ENCODE data around the gene TCERG1L.

Gene TCERG1L

DNA sequence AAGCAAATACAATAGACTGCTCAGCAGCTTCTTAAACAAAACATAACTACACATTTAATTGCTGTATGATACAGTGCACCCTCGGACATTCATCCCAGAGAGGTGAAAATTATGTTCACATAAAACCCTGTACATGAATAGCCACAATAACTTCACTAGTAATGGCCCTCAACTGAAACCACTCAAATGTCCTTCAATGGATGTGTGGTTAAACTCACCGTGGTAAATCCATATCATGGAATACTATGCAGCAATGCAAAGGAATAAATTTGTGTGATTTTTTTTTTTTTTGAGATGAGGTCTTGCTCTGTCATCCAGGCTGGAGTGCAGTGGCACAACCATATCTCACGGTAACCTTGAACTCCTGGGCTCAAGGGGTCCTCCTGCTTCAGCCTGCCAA is 252.7 kb downstream of the TCERG1L start:
- no peaks in the 10 kb centered on the region for H3K36me3 ChIP-seq (ENCODE audit: control insufficient read depth in 1 of 2, insufficient read depth in 2 of 2, low read length in 2 of 2)
- H3K4me3 ChIP-seq (ENCODE audit: low read depth in 1 of 2, low read length in 2 of 2): no peak overlapping the region
- no peaks in the 10 kb centered on the region for H3K27me3 ChIP-seq (ENCODE audit: low read depth, low read length)
- no peaks in the 10 kb centered on the region for H3K9me3 ChIP-seq (ENCODE audit: control insufficient read depth in 1 of 2, low read length in 2 of 2)
- no peak overlapping the region for H3K27ac ChIP-seq (ENCODE audit: low read length)
- no peaks in the 10 kb centered on the region for H3K4me1 ChIP-seq (ENCODE audit: control insufficient read depth in 1 of 2, insufficient read depth in 2 of 2, low read length in 2 of 2)

DNA sequence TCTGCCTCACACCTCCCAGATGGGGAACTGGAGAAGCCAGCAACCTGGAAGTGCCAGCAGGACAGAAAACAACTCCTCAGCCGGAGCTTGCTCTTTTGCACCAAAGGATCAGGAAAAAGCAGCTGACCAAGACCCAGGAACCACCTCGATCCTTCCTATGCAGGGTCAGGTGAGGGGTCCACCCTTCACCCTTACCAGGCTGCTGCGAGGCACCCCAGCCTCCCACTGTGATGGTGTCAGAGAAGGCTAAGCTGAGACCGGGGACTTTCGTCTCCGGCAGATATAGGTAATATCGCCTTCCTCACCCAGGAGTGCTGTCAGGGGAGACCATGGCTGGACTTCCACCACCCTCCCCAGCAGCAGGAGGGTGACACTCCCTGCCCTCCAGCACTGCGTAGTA is 254.7 kb downstream of the TCERG1L start:
- H3K27ac ChIP-seq (ENCODE audit: low read length): no peak overlapping the region
- H3K4me3 ChIP-seq (ENCODE audit: low read depth in 1 of 2, low read length in 2 of 2): no peak overlapping the region
- no peaks in the 10 kb centered on the region for H3K27me3 ChIP-seq (ENCODE audit: low read depth, low read length)
- H3K4me1 ChIP-seq (ENCODE audit: control insufficient read depth in 1 of 2, insufficient read depth in 2 of 2, low read length in 2 of 2): no peaks in the 10 kb centered on the region
- H3K36me3 ChIP-seq (ENCODE audit: control insufficient read depth in 1 of 2, insufficient read depth in 2 of 2, low read length in 2 of 2): no peaks in the 10 kb centered on the region
- no peaks in the 10 kb centered on the region for H3K9me3 ChIP-seq (ENCODE audit: control insufficient read depth in 1 of 2, low read length in 2 of 2)

DNA sequence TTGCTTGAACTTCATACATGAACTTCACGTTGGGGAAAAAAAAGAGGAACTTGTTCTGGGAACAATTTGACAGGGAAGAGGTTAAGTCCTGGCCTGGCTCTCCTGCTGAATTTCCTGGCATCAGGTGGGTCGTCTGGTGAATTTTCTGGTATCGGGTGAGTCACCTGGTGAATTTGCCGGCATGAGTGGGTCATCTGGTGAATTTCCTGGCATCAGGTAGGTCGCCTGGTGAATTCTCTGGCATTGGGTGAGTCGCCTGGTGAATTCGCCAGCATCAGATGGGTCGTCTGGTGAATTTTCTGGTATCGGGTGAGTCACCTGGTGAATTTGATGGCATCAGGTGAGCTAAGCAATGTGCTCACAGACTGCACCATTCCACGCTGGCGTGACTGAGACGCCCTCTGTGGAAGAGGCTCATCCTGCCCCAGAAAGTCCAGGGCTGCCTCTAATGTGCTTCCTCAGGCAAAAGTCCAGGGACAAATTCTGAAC is 255.4 kb downstream of the TCERG1L start:
- no peaks in the 10 kb centered on the region for H3K27me3 ChIP-seq (ENCODE audit: low read depth, low read length)
- H3K4me3 ChIP-seq (ENCODE audit: low read depth in 1 of 2, low read length in 2 of 2): no peak overlapping the region
- no peaks in the 10 kb centered on the region for H3K9me3 ChIP-seq (ENCODE audit: control insufficient read depth in 1 of 2, low read length in 2 of 2)
- H3K27ac ChIP-seq (ENCODE audit: low read length): no peak overlapping the region
- no peaks in the 10 kb centered on the region for H3K4me1 ChIP-seq (ENCODE audit: control insufficient read depth in 1 of 2, insufficient read depth in 2 of 2, low read length in 2 of 2)
- no peaks in the 10 kb centered on the region for H3K36me3 ChIP-seq (ENCODE audit: control insufficient read depth in 1 of 2, insufficient read depth in 2 of 2, low read length in 2 of 2)

DNA sequence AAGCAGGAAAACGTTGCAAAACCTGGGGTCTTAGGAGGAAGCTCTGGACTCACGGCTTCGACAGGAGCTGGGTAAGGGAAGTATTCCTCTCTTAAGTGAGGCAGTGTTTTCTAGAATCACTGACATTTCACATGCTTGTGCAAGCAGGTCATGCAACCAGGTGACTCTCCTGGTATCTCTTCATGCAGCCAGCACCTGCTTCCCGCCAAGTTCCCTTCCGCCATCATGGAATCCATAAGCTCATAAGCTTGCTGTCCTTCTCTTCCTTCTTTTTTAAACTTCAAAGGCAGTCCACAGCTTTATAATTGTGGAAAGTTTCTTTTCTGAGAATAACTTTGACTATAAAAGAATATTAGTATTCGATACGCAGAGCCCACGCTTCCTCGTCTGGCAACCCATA is 256.1 kb downstream of the TCERG1L start:
- Histone ChIP-seq H3K9me3 (ENCODE audit: control insufficient read depth in 1 of 2, low read length in 2 of 2) (no peaks in the 10 kb centered on the region), H3K4me3 (ENCODE audit: low read depth in 1 of 2, low read length in 2 of 2) (no peak overlapping the region), H3K4me1 (ENCODE audit: control insufficient read depth in 1 of 2, insufficient read depth in 2 of 2, low read length in 2 of 2) (no peaks in the 10 kb centered on the region), H3K27ac (ENCODE audit: low read length) (no peak overlapping the region), H3K27me3 (ENCODE audit: low read depth, low read length) (no peaks in the 10 kb centered on the region), H3K36me3 (ENCODE audit: control insufficient read depth in 1 of 2, insufficient read depth in 2 of 2, low read length in 2 of 2) (no peaks in the 10 kb centered on the region)

DNA sequence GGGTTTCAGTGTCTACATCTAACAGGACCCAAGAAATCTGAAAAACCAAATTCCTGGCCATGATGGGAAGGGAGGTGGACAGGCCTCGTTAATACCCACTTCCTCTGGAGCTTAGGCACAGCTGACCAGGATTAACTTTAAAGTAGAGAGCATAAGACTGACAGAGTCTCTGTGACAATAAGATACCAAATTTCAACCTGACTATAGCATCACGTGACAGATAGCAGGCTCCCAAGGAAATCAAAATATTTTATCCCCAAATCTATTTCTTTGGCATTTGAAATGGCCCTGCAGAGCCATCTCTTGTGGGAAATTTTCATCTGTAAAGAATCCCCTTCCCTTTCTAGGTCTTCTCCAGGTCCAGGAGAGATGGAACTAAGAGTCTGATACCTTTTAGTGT is 258.3 kb downstream of the TCERG1L start:
- H3K27me3 ChIP-seq (ENCODE audit: low read depth, low read length): no peaks in the 10 kb centered on the region

DNA sequence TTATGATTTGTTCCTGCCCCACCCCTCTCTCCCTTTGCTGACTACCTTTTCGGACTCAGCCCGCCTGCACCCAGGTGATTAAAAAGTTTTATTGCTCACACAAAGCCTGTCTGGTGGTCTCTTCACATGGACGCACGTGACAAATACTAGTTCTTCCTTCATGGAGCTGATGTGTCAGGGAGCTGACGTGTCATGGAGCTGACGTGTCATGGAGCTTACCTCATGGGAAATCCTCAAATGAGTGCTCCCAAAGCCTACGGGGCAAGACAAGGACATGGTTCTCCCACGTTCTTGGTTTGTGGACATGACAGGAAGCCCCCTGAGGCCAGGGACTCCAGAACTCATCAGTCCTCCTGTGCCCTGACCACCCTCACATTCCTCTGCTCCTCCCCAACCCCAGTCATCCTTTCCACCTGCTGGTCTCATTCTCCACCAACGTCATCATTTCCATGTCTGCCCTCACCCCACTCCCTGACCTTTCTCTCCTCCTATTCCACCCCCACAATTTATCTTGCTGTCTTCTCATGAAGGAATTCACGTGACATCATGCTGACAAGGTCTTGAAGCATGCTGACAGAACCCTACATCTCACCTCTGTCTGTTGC is 261.3 kb downstream of the TCERG1L start:
- no peaks in the 10 kb centered on the region for H3K9me3 ChIP-seq (ENCODE audit: control insufficient read depth in 1 of 2, low read length in 2 of 2)
- no peak overlapping the region for H3K27ac ChIP-seq (ENCODE audit: low read length)
- no peak overlapping the region for H3K4me3 ChIP-seq (ENCODE audit: low read depth in 1 of 2, low read length in 2 of 2)
- H3K27me3 ChIP-seq (ENCODE audit: low read depth, low read length): no peaks in the 10 kb centered on the region
- H3K36me3 ChIP-seq (ENCODE audit: control insufficient read depth in 1 of 2, insufficient read depth in 2 of 2, low read length in 2 of 2): no peaks in the 10 kb centered on the region
- H3K4me1 ChIP-seq (ENCODE audit: control insufficient read depth in 1 of 2, insufficient read depth in 2 of 2, low read length in 2 of 2): no peaks in the 10 kb centered on the region

More for the DNA sequence above, 258.3 kb downstream of the TCERG1L start:
- Histone ChIP-seq H3K36me3 (ENCODE audit: control insufficient read depth in 1 of 2, insufficient read depth in 2 of 2, low read length in 2 of 2) (no peaks in the 10 kb centered on the region), H3K9me3 (ENCODE audit: control insufficient read depth in 1 of 2, low read length in 2 of 2) (no peaks in the 10 kb centered on the region), H3K27ac (ENCODE audit: low read length) (no peak overlapping the region), H3K4me3 (ENCODE audit: low read depth in 1 of 2, low read length in 2 of 2) (no peak overlapping the region), H3K4me1 (ENCODE audit: control insufficient read depth in 1 of 2, insufficient read depth in 2 of 2, low read length in 2 of 2) (no peaks in the 10 kb centered on the region)

DNA sequence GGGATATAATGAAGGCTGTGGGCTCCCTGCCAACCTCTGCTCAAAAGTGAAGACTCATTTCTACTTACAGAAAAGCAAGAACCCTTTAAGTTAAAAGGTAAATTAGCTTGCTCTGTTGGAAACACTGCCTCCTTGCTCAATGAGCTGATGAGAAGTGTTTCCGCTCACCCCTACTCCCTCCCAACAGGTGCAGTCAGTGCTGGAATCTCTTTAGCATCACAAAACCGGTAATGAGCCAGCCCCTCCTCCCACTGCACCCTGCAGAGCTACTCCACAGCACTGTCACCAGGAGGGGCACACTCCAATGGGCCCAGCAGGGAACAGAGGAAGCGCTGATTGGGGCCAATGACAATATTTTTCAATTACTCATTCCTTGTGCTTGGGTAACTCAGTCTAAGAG is 262.5 kb downstream of the TCERG1L start:
- no peak overlapping the region for H3K4me3 ChIP-seq (ENCODE audit: low read depth in 1 of 2, low read length in 2 of 2)
- H3K27ac ChIP-seq (ENCODE audit: low read length): no peak overlapping the region
- no peaks in the 10 kb centered on the region for H3K36me3 ChIP-seq (ENCODE audit: control insufficient read depth in 1 of 2, insufficient read depth in 2 of 2, low read length in 2 of 2)
- no peaks in the 10 kb centered on the region for H3K27me3 ChIP-seq (ENCODE audit: low read depth, low read length)
- no peaks in the 10 kb centered on the region for H3K4me1 ChIP-seq (ENCODE audit: control insufficient read depth in 1 of 2, insufficient read depth in 2 of 2, low read length in 2 of 2)
- no peaks in the 10 kb centered on the region for H3K9me3 ChIP-seq (ENCODE audit: control insufficient read depth in 1 of 2, low read length in 2 of 2)

DNA sequence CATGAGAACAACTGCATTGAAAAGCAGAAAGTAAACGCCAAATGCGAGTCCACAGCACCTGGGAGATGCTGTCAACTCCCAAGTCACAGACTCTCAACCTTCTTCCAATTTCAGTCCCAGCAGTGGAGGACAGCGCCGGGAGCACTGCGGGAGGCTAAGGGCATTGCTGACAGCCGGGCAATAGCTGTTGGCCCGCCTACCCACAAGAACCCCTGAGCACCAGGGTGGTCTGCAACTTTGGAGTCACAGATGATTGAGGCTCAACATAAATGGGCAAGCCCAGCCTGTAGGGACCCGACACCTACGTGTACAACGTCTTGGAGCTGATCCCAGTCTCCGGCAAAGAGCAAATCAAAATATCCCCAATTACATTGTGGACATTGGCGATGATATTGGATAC is 262.9 kb downstream of the TCERG1L start:
- H3K27ac ChIP-seq (ENCODE audit: low read length): no peak overlapping the region
- no peaks in the 10 kb centered on the region for H3K36me3 ChIP-seq (ENCODE audit: control insufficient read depth in 1 of 2, insufficient read depth in 2 of 2, low read length in 2 of 2)
- no peaks in the 10 kb centered on the region for H3K4me1 ChIP-seq (ENCODE audit: control insufficient read depth in 1 of 2, insufficient read depth in 2 of 2, low read length in 2 of 2)
- H3K4me3 ChIP-seq (ENCODE audit: low read depth in 1 of 2, low read length in 2 of 2): no peak overlapping the region
- no peaks in the 10 kb centered on the region for H3K27me3 ChIP-seq (ENCODE audit: low read depth, low read length)
- no peaks in the 10 kb centered on the region for H3K9me3 ChIP-seq (ENCODE audit: control insufficient read depth in 1 of 2, low read length in 2 of 2)

DNA sequence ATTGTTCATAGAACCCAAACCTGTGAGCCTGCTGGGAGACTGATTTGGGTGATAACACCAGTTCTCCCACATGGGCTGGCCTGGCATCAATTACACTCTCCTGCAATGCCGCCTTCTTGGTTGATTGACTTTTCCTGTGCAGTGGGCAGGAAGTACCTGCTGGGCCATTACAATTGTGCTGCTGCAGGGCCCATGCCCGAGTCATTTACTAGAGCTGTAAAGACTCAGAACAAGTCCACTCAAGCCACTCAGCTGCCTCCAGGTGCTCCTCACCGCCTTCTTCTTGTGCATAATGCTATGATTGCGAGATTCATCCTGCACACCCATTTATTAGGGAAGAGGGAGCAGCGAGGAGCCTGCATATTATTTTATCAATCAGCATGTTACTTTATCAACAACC is 264.0 kb downstream of the TCERG1L start:
- H3K27ac ChIP-seq (ENCODE audit: low read length): no peak overlapping the region
- no peaks in the 10 kb centered on the region for H3K9me3 ChIP-seq (ENCODE audit: control insufficient read depth in 1 of 2, low read length in 2 of 2)
- H3K36me3 ChIP-seq (ENCODE audit: control insufficient read depth in 1 of 2, insufficient read depth in 2 of 2, low read length in 2 of 2): no peaks in the 10 kb centered on the region
- no peaks in the 10 kb centered on the region for H3K4me1 ChIP-seq (ENCODE audit: control insufficient read depth in 1 of 2, insufficient read depth in 2 of 2, low read length in 2 of 2)
- no peaks in the 10 kb centered on the region for H3K27me3 ChIP-seq (ENCODE audit: low read depth, low read length)
- H3K4me3 ChIP-seq (ENCODE audit: low read depth in 1 of 2, low read length in 2 of 2): no peak overlapping the region

DNA sequence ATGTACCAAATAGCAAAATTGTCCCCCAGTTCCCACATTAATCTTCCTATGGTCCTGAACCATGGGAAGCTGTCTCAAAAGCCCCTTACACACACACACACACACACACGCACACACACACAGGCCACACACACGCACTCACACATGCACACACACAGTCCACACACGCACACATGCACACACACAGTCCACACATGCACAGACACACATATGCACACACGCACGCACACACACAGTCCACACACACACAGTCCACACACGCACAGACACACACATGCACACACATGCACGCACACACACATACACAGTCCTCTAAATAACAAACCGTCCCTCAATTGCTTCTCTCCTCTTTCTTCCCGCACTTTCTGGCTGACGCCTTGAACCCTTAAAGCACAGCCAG is 265.3 kb downstream of the TCERG1L start:
- Histone ChIP-seq H3K27me3 (ENCODE audit: low read depth, low read length) (no peaks in the 10 kb centered on the region), H3K27ac (ENCODE audit: low read length) (no peak overlapping the region), H3K4me1 (ENCODE audit: control insufficient read depth in 1 of 2, insufficient read depth in 2 of 2, low read length in 2 of 2) (no peaks in the 10 kb centered on the region), H3K9me3 (ENCODE audit: control insufficient read depth in 1 of 2, low read length in 2 of 2) (no peaks in the 10 kb centered on the region), H3K4me3 (ENCODE audit: low read depth in 1 of 2, low read length in 2 of 2) (no peak overlapping the region), H3K36me3 (ENCODE audit: control insufficient read depth in 1 of 2, insufficient read depth in 2 of 2, low read length in 2 of 2) (no peaks in the 10 kb centered on the region)

DNA sequence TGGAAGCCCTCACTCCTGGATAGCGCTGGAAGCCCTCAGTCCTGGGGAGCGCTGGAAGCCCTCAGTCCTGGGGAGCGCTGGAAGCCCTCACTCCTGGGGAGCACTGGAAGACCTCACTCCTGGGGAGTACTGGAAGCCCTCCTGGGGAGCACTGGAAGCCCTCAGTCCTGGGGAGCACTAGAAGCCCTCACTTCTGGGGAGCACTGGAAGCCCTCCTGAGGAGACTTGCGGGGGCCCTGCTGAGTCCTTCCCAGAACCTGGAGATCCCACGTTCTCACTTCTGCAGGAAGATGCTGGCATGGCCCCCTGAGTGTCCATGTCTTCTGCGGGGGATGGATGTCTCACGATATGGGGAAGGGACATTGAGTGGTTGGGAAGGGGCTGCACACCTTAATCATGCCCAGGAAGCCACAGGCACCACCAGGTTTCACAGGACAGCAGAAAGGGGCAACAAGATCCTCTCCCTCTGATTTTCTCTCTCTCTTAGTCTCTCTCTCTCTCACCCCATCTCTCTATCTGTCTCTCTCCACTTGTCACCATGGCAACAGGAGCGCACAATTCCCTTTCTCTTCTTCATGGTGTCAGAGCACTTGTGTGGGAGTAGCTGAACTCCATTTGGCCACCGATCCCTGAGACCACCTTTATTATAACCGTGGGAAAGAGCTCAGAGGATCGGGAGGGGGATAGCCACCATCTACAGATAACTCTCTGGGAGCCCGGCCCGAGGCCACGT is 267.0 kb downstream of the TCERG1L start:
- no peaks in the 10 kb centered on the region for H3K9me3 ChIP-seq (ENCODE audit: control insufficient read depth in 1 of 2, low read length in 2 of 2)
- no peak overlapping the region for H3K4me3 ChIP-seq (ENCODE audit: low read depth in 1 of 2, low read length in 2 of 2)
- no peaks in the 10 kb centered on the region for H3K4me1 ChIP-seq (ENCODE audit: control insufficient read depth in 1 of 2, insufficient read depth in 2 of 2, low read length in 2 of 2)
- H3K27me3 ChIP-seq (ENCODE audit: low read depth, low read length): no peaks in the 10 kb centered on the region
- H3K27ac ChIP-seq (ENCODE audit: low read length): no peak overlapping the region
- no peaks in the 10 kb centered on the region for H3K36me3 ChIP-seq (ENCODE audit: control insufficient read depth in 1 of 2, insufficient read depth in 2 of 2, low read length in 2 of 2)
